Mesenchymal stem cell (in vitro differentiated cells and primary cell): ENCODE results near the gene ST8SIA1.
"Not testable (repeated sequence)": the region's sequence is repeated elsewhere in the genome, so short reads cannot be mapped to it uniquely, and the experiment has no call there.

Source experiments
- DNase-seq: peaks from one replicate; pipeline ENCODE4 v3.0.0-alpha.2; 2013
- H2AFZ ChIP-seq: one replicate; pipeline ENCODE4 v1.6.1; 2013; ENCODE audit warnings: low read depth, mild to moderate bottlenecking, control low read depth, inconsistent platforms, low read length, moderate library complexity
- H2AK5ac ChIP-seq: 2 replicates; pipeline ENCODE4 v1.6.1; 2013; ENCODE audit warnings: low read length, moderate library complexity, mild to moderate bottlenecking, inconsistent platforms; ENCODE audit not compliant: severe bottlenecking
- H2BK120ac ChIP-seq: one replicate; pipeline ENCODE4 v1.6.1; 2013; ENCODE audit warnings: low read depth, mild to moderate bottlenecking, inconsistent platforms, low read length, moderate library complexity
- H2BK12ac ChIP-seq, 2 experiments: one replicate each; pipeline ENCODE4 v1.6.1; 2013; ENCODE audit warnings: inconsistent platforms in 2 of 2, low read length in 2 of 2, mild to moderate bottlenecking in 2 of 2, moderate library complexity in 2 of 2, control low read depth in 1 of 2
- H2BK15ac ChIP-seq: one replicate; pipeline ENCODE4 v1.6.1; 2013; ENCODE audit warnings: mild to moderate bottlenecking, low read depth, inconsistent platforms; ENCODE audit not compliant: poor library complexity, severe bottlenecking
- H2BK5ac ChIP-seq: 2 replicates; pipeline ENCODE4 v1.6.1; 2013; ENCODE audit warnings: low read depth, mild to moderate bottlenecking, low read length, control low read depth, inconsistent platforms; ENCODE audit not compliant: poor library complexity, severe bottlenecking
- H3K14ac ChIP-seq, 2 experiments: one replicate each; pipeline ENCODE4 v1.6.1; 2013; ENCODE audit warnings: inconsistent platforms in 2 of 2, low read length in 2 of 2, control low read depth in 1 of 2, mild to moderate bottlenecking in 1 of 2, moderate library complexity in 1 of 2
- H3K18ac ChIP-seq, 2 experiments: one replicate each; pipeline ENCODE4 v1.6.1; 2013; ENCODE audit warnings: inconsistent platforms in 2 of 2, low read length in 2 of 2, control low read depth in 1 of 2, low read depth in 1 of 2, mild to moderate bottlenecking in 1 of 2
- H3K23ac ChIP-seq, 2 experiments: one replicate each; pipeline ENCODE4 v1.6.1; 2013; ENCODE audit warnings: inconsistent platforms in 2 of 2, low read length in 2 of 2, mild to moderate bottlenecking in 2 of 2, moderate library complexity in 2 of 2, control low read depth in 1 of 2
- H3K27ac ChIP-seq: 2 replicates; pipeline ENCODE4 v1.5.1; 2013; ENCODE audit warnings: mild to moderate bottlenecking, moderate library complexity, low read length, control low read depth, inconsistent platforms; ENCODE audit not compliant: poor library complexity, severe bottlenecking
- H3K27me3 ChIP-seq, 2 experiments: 2 replicates each; pipeline versions ENCODE4 v1.6.1 to v1.7.0; 2013; ENCODE audit warnings: low read length in 2 of 2, mild to moderate bottlenecking in 2 of 2, moderate library complexity in 2 of 2, control low read depth in 1 of 2, inconsistent platforms in 1 of 2; ENCODE audit not compliant: control insufficient read depth in 1 of 2, insufficient read depth in 1 of 2
- H3K36me3 ChIP-seq, 2 experiments: 2 replicates each; pipeline versions ENCODE4 v1.6.1 to v1.7.0; 2013; ENCODE audit warnings: low read length in 2 of 2, control low read depth in 1 of 2, inconsistent platforms in 1 of 2, low read depth in 1 of 2, mild to moderate bottlenecking in 1 of 2; ENCODE audit not compliant: insufficient read depth in 2 of 2, control insufficient read depth in 1 of 2
- H3K4ac ChIP-seq, 2 experiments: one replicate each; pipeline ENCODE4 v1.6.1; 2013; ENCODE audit warnings: inconsistent platforms in 2 of 2, low read length in 2 of 2, mild to moderate bottlenecking in 2 of 2, moderate library complexity in 2 of 2, control low read depth in 1 of 2, low read depth in 1 of 2
- H3K4me1 ChIP-seq: 2 replicates; pipeline ENCODE4 v1.6.1; 2013; ENCODE audit warnings: low read depth, low read length, control low read depth; ENCODE audit not compliant: control insufficient read depth, insufficient read depth
- H3K4me2 ChIP-seq: 2 replicates; pipeline ENCODE4 v1.6.1; 2013; ENCODE audit warnings: low read length, mild to moderate bottlenecking, inconsistent platforms; ENCODE audit not compliant: poor library complexity, severe bottlenecking
- H3K4me3 ChIP-seq, 2 experiments: 2 replicates each; pipeline versions ENCODE4 v1.5.1 to v1.7.0; 2013; ENCODE audit warnings: low read length in 2 of 2, mild to moderate bottlenecking in 2 of 2, control low read depth in 1 of 2, low read depth in 1 of 2; ENCODE audit not compliant: insufficient read depth in 1 of 2
- H3K79me1 ChIP-seq: replicated peaks from 2 replicates; pipeline ENCODE4 v1.6.1; 2013; ENCODE audit warnings: mild to moderate bottlenecking, control low read depth, low read length, inconsistent platforms; ENCODE audit not compliant: poor library complexity, severe bottlenecking
- H3K9ac ChIP-seq: 2 replicates; pipeline ENCODE4 v1.7.0; 2013; ENCODE audit warnings: mild to moderate bottlenecking, low read length, moderate library complexity
- H3K9me3 ChIP-seq: 2 replicates; pipeline ENCODE4 v1.7.0; 2013; ENCODE audit warnings: mild to moderate bottlenecking, low read length; ENCODE audit not compliant: control insufficient read depth
- H4K8ac ChIP-seq: one replicate; pipeline ENCODE4 v1.6.1; 2013; ENCODE audit warnings: inconsistent platforms, mild to moderate bottlenecking, low read length, moderate library complexity
- H4K91ac ChIP-seq: one replicate; pipeline ENCODE4 v1.6.1; 2013; ENCODE audit warnings: mild to moderate bottlenecking, low read length, inconsistent platforms
- WGBS: methylation state at CpG from one replicate; pipeline ENCODE4 v1.1.7; 2013; ENCODE audit warnings: mixed read lengths; 5-methylcytosine and 5-hydroxymethylcytosine counted together

ST8SIA1 gene

DNA sequence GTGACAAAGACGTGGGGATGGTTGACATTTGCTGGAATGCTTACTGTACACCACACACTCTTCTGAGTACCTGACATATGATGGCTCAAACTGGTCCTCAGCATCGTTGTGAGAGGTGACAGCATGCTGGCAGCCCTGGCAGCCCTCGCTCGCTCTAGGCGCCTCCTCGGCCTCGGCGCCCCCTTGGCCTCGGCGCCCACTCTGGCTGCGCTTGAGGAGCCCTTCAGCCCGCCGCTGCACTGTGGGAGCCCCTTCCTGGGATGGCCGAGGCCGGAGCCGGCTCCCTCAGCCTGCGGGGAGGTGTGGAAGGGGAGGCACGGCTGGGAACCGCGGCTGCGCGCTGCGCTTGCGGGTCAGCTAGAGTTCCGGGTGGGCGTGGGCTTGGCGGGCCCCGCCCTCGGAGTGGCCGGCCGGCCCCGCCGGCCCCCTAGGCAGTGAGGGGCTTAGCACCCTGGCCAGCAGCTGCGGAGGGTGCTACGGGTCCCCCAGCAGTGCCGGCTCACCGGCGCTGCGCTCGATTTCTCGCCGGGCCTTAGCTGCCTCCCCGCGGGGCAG is 42.2 kb upstream of the ST8SIA1 start:
- WGBS: 96% methylated on average over 39 of the region's 44 CpGs
- H3K14ac ChIP-seq, H3K4ac ChIP-seq, H3K4me3 ChIP-seq, H3K9me3 ChIP-seq, H4K91ac ChIP-seq, H3K27me3 ChIP-seq, H3K18ac ChIP-seq, H3K36me3 ChIP-seq, H2BK5ac ChIP-seq, H3K23ac ChIP-seq, H2BK120ac ChIP-seq, H3K79me1 ChIP-seq, H3K9ac ChIP-seq, H2BK12ac ChIP-seq, H2BK15ac ChIP-seq, H3K4me1 ChIP-seq, DNase-seq, H2AK5ac ChIP-seq, H4K8ac ChIP-seq, H3K27ac ChIP-seq, H2AFZ ChIP-seq, H3K4me2 ChIP-seq: not testable (repeated sequence)

GRCh38 chr12:22374508-22374907 is 40.0 kb upstream of the ST8SIA1 start:
- H3K9ac ChIP-seq: no peak overlapping the region
- no peak overlapping the region for H3K4me3 ChIP-seq
- H3K14ac ChIP-seq: no peak overlapping the region
- H3K27me3 ChIP-seq: no peaks in the 10 kb centered on the region
- H2BK120ac ChIP-seq: no peak overlapping the region
- H2BK5ac ChIP-seq: no peak overlapping the region
- H2BK15ac ChIP-seq: no peak overlapping the region
- no peak overlapping the region for H2AK5ac ChIP-seq
- H3K27ac ChIP-seq: no peak overlapping the region
- no peak overlapping the region for H3K18ac ChIP-seq
- H3K23ac ChIP-seq: no peak overlapping the region
- H3K36me3 ChIP-seq: no peaks in the 10 kb centered on the region
- no peak overlapping the region for H2BK12ac ChIP-seq
- H3K4me2 ChIP-seq: no peak overlapping the region
- no CpG with 5 or more reads among the region's 2 CpGs for WGBS
- H3K4me1 ChIP-seq: no peaks in the 10 kb centered on the region
- no peaks in the 10 kb centered on the region for H3K9me3 ChIP-seq
- H4K8ac ChIP-seq: no peak overlapping the region
- H3K4ac ChIP-seq: no peak overlapping the region
- no peak overlapping the region for H2AFZ ChIP-seq
- no peak for DNase-seq
- H3K79me1 ChIP-seq: no peaks in the 10 kb centered on the region
- no peak overlapping the region for H4K91ac ChIP-seq

DNA sequence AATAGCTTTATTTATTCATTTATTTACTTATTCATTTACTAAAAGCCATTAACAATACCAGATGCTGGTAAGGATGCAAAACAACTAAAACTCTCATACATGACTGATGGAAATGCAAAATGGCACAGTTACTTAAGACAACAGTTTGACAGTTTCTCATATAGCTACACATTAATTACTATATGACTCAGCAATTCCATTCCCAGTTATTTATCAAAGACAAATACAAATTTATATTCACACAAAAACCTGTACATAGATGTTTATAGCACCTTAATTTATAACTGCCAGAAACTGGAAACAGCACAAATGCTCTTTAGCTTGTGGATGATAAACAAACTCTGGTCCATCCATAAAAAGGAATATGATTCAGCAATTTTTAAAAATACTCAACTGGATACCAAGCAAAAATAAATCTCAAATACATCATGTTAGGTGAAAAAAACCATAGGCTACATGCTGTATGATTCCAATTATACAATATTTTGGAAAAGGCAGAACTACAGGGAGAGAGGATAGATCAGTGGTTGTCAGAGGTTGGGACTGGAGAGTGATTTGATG is 37.9 kb upstream of the ST8SIA1 start:
- Histone ChIP-seq H4K8ac (no peak overlapping the region), H3K14ac (no peak overlapping the region), H2BK12ac (no peak overlapping the region), H3K4me2 (no peak overlapping the region), H2BK5ac (no peak overlapping the region), H3K23ac (no peak overlapping the region), H2BK15ac (no peak overlapping the region), H2AFZ (no peak overlapping the region), H3K9ac (no peak overlapping the region), H3K9me3 (peaks cover 6% of the 10 kb centered on the region), H3K18ac (no peak overlapping the region), H3K79me1 (no peaks in the 10 kb centered on the region), H4K91ac (no peak overlapping the region), H3K27ac (no peak overlapping the region), H2BK120ac (no peak overlapping the region), H2AK5ac (no peak overlapping the region), H3K4me3 (no peak overlapping the region), H3K4ac (no peak overlapping the region), H3K36me3 (no peaks in the 10 kb centered on the region), H3K27me3 (no peaks in the 10 kb centered on the region), H3K4me1 (no peaks in the 10 kb centered on the region)
- DNase-seq: no peak

DNA sequence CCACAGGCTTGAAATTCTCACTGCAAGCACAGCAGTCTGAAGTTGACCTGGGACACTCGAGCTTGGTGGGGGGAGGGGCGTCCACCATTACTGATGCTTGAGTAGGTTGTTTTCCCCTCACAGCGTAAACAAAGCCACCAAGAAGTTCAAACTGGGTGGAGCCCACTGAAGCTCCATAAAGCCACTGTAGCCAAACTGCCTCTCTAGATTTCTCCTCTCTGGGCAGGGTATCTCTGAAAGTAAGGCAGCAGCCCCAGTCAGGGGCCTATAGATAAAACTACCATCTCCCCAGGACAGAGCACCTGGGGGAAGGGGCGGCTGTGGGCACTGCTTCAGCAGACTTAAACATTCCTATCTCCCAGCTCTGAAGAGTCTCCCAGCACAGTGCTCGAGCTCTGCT is 31.7 kb upstream of the ST8SIA1 start:
- no peaks in the 10 kb centered on the region for H3K36me3 ChIP-seq
- no peaks in the 10 kb centered on the region for H3K4me1 ChIP-seq
- H2AK5ac ChIP-seq: no peak overlapping the region
- no peak overlapping the region for H2BK120ac ChIP-seq
- H3K18ac ChIP-seq: no peak overlapping the region
- H3K4me3 ChIP-seq: no peak overlapping the region
- H3K4ac ChIP-seq: no peak overlapping the region
- WGBS: 71% methylated on average over 5 of the region's 5 CpGs
- no peaks in the 10 kb centered on the region for H3K27me3 ChIP-seq
- H2BK12ac ChIP-seq: no peak overlapping the region
- no peak overlapping the region for H3K4me2 ChIP-seq
- no peak overlapping the region for H2BK5ac ChIP-seq
- no peak overlapping the region for H4K91ac ChIP-seq
- no peak overlapping the region for H4K8ac ChIP-seq
- H3K23ac ChIP-seq: no peak overlapping the region
- H3K14ac ChIP-seq: no peak overlapping the region
- H3K79me1 ChIP-seq: no peaks in the 10 kb centered on the region
- H3K27ac ChIP-seq: no peak overlapping the region
- DNase-seq: no peak
- H2AFZ ChIP-seq: no peak overlapping the region
- H2BK15ac ChIP-seq: no peak overlapping the region
- H3K9me3 ChIP-seq: peaks cover 6% of the 10 kb centered on the region
- no peak overlapping the region for H3K9ac ChIP-seq
